Endothelial cell (in vitro differentiated cells): ENCODE results near the gene TRIM39. TPM values are rescaled to one million over a fixed set of nuclear protein-coding genes. Genes with fewer than 3 reads are reported as not detected.

ENCODE experiments used
- DNase-seq: peaks from one replicate; pipeline ENCODE4 v3.0.0; 2021; ENCODE audit warnings: low spot score
- H3K27ac Mint-ChIP-seq: one replicate; pipeline ENCODE4 v1.8.0; 2021; ENCODE audit warnings: mixed read lengths, inconsistent platforms; ENCODE audit not compliant: unreplicated experiment
- H3K27me3 Mint-ChIP-seq: one replicate; pipeline ENCODE4 v1.8.0; 2021; ENCODE audit warnings: mild to moderate bottlenecking, moderate library complexity, mixed read lengths, inconsistent platforms; ENCODE audit not compliant: unreplicated experiment
- H3K36me3 Mint-ChIP-seq: one replicate; pipeline ENCODE4 v1.8.0; 2021; ENCODE audit warnings: mild to moderate bottlenecking, low read depth, mixed read lengths, inconsistent platforms; ENCODE audit not compliant: unreplicated experiment
- H3K4me1 Mint-ChIP-seq: one replicate; pipeline ENCODE4 v1.8.0; 2021; ENCODE audit warnings: mild to moderate bottlenecking, mixed read lengths, inconsistent platforms; ENCODE audit not compliant: unreplicated experiment
- H3K4me3 Mint-ChIP-seq: one replicate; pipeline ENCODE4 v1.8.0; 2021; ENCODE audit warnings: mild to moderate bottlenecking, mixed read lengths, inconsistent platforms; ENCODE audit not compliant: unreplicated experiment
- H3K9me3 Mint-ChIP-seq: one replicate; pipeline ENCODE4 v1.8.0; 2021; ENCODE audit warnings: mixed read lengths, inconsistent platforms; ENCODE audit not compliant: unreplicated experiment
- CTCF ChIP-seq: fragments of 200-600 bp; sonication (generic); IDR thresholded peaks from one replicate; pipeline ENCODE4 v1.5.0; 2021; ENCODE audit warnings: antibody characterized with exemption; ENCODE audit not compliant: unreplicated experiment
- total RNA-seq: library from RNA; stranded (reverse); fragmentation: NEBNext Ultra II Directional; extraction: Animal tissue kit (Norgen Biotek cat#: 25700); gene quantifications from one replicate; pipeline ENCODE4 v1.2.1, GENCODE V29; 2021; ENCODE audit not compliant: unreplicated experiment

The TRIM39 gene
- total RNA-seq, 1 donor from 2014 or later, result 19.4 TPM

GRCh38 chr6:30295837-30296236 lies 30.9 kb upstream of the TRIM39 start:
- Mint-ChIP-seq H3K9me3 (no peaks in the 10 kb centered on the region), H3K4me1 (no peaks in the 10 kb centered on the region), H3K36me3 (peaks cover 59% of the 10 kb centered on the region), H3K4me3 (no peak overlapping the region), H3K27ac (no peak overlapping the region), H3K27me3 (peaks cover 1% of the 10 kb centered on the region)
- TF ChIP-seq CTCF, result no peak
- no peak for DNase-seq

GRCh38 chr6:30304002-30304401 lies 22.7 kb upstream of the TRIM39 start:
- DNase-seq, result no peak
- Mint-ChIP-seq H3K4me1 (no peaks in the 10 kb centered on the region), H3K36me3 (peaks cover 36% of the 10 kb centered on the region), H3K27me3 (peaks cover 2% of the 10 kb centered on the region), H3K4me3 (no peak overlapping the region), H3K27ac (no peak overlapping the region), H3K9me3 (no peaks in the 10 kb centered on the region)
- TF ChIP-seq CTCF, result no peak

- Mint-ChIP-seq H3K4me3 (no peak overlapping the region), H3K27me3 (peaks cover 2% of the 10 kb centered on the region), H3K27ac (no peak overlapping the region), H3K36me3 (peaks cover 30% of the 10 kb centered on the region), H3K9me3 (no peaks in the 10 kb centered on the region), H3K4me1 (peaks cover 7% of the 10 kb centered on the region)
- no peak for DNase-seq
- no peak for TF ChIP-seq CTCF
Measured at GRCh38 chr6:30311101-30311500, 15.6 kb upstream of the TRIM39 start.

- no peak for TF ChIP-seq CTCF
- H3K27me3 Mint-ChIP-seq, result peaks cover 2% of the 10 kb centered on the region
- no peaks in the 10 kb centered on the region for H3K9me3 Mint-ChIP-seq
- no peak overlapping the region for H3K27ac Mint-ChIP-seq
- H3K4me3 Mint-ChIP-seq, result no peak overlapping the region
- H3K36me3 Mint-ChIP-seq, result peaks cover 34% of the 10 kb centered on the region
- no peak for DNase-seq
- peaks cover 7% of the 10 kb centered on the region for H3K4me1 Mint-ChIP-seq
Measured at GRCh38 chr6:30311671-30312070, 15.1 kb upstream of the TRIM39 start.

- H3K27ac Mint-ChIP-seq, result no peak overlapping the region
- peaks cover 7% of the 10 kb centered on the region for H3K4me1 Mint-ChIP-seq
- H3K9me3 Mint-ChIP-seq, result no peaks in the 10 kb centered on the region
- peaks cover 2% of the 10 kb centered on the region for H3K27me3 Mint-ChIP-seq
- H3K36me3 Mint-ChIP-seq, result peaks cover 36% of the 10 kb centered on the region
- no peak overlapping the region for H3K4me3 Mint-ChIP-seq
- DNase-seq, result no peak
- no peak for TF ChIP-seq CTCF
Measured at GRCh38 chr6:30312266-30312665, 14.5 kb upstream of the TRIM39 start.
